MCF 10A (cell line): Measurements from ENCODE around the gene BMPR1A. TPM values are rescaled to one million over a fixed set of nuclear protein-coding genes. Genes with fewer than 3 reads are reported as not detected.

Experiments
- BruUV-seq: library from RNA; stranded (reverse); fragments of 400-500 nt; replicated peaks from 2 replicates; lab custom pipeline; 2021; lab: Mats Ljungman, UMichigan
- CTCF ChIA-PET: fragments of 300-600 bp; sonication (Branson Sonifier 250); formaldehyde crosslinking; extraction: SDS; loops from one replicate; lab custom pipeline; 2021; ENCODE audit warnings: antibody characterized with exemption, inconsistent platforms; lab: Yijun Ruan, JAX
- POLR2A ChIA-PET: fragments of 300-600, 350-650 bp; sonication (Branson Sonifier 250); formaldehyde crosslinking; extraction: SDS; loops from one replicate; lab custom pipeline; 2020; ENCODE audit warnings: antibody characterized with exemption, inconsistent platforms; lab: Yijun Ruan, JAX
- DNase-seq: peaks from one replicate; pipeline ENCODE4 v3.0.0-alpha.2; 2018; ENCODE audit not compliant: unreplicated experiment
- H3K27ac Mint-ChIP-seq: one replicate; pipeline ENCODE4 v1.8.0; 2022; ENCODE audit warnings: mild to moderate bottlenecking, low read depth, mixed read lengths; ENCODE audit not compliant: unreplicated experiment
- H3K27me3 Mint-ChIP-seq: one replicate; pipeline ENCODE4 v1.8.0; 2022; ENCODE audit warnings: mixed read lengths; ENCODE audit not compliant: insufficient read depth, unreplicated experiment
- H3K36me3 Mint-ChIP-seq: one replicate; pipeline ENCODE4 v1.8.0; 2022; ENCODE audit warnings: mild to moderate bottlenecking, moderate library complexity, mixed read lengths; ENCODE audit not compliant: insufficient read depth, unreplicated experiment
- H3K4me1 Mint-ChIP-seq: one replicate; pipeline ENCODE4 v1.8.0; 2022; ENCODE audit warnings: mixed read lengths; ENCODE audit not compliant: insufficient read depth, unreplicated experiment
- H3K4me3 Mint-ChIP-seq: one replicate; pipeline ENCODE4 v1.8.0; 2022; ENCODE audit warnings: mild to moderate bottlenecking, moderate library complexity, mixed read lengths; ENCODE audit not compliant: unreplicated experiment
- H3K9me3 Mint-ChIP-seq: one replicate; pipeline ENCODE4 v1.8.0; 2022; ENCODE audit warnings: mixed read lengths; ENCODE audit not compliant: unreplicated experiment
- intact Hi-C: fragments of 100-400 bp; cut with micrococcal nuclease; formaldehyde crosslinking; loops from 2 replicates; pipeline ENCODE4 v1.14.1; 2022
- total RNA-seq: library from RNA; stranded (reverse); gene quantifications from 2 replicates; pipeline ENCODE4 v1.2.3, GENCODE V29; 2022
- TF ChIP-seq, protein P1 (sequence below): fragments of 200-600 bp; IDR thresholded peaks from one replicate; pipeline ENCODE4 v1.8.0; 2022; ENCODE audit warnings: antibody characterized with exemption, mild to moderate bottlenecking; ENCODE audit not compliant: unreplicated experiment

Gene BMPR1A
- total RNA-seq, 1 experiment from 2014 or later: 27.3 TPM

- peak; percentile 70 for DNase-seq
- ChIA-PET POLR2A (no interaction called here), CTCF (no interaction called here)
- Mint-ChIP-seq H3K36me3 (peaks cover 13% of the 10 kb centered on the region), H3K9me3 (no peaks in the 10 kb centered on the region), H3K4me1 (peaks cover 43% of the 10 kb centered on the region), H3K27ac (no peak overlapping the region), H3K4me3 (no peak overlapping the region), H3K27me3 (no peaks in the 10 kb centered on the region)
- no TSS peak for BruUV-seq
- TF ChIP-seq, protein P1, sequence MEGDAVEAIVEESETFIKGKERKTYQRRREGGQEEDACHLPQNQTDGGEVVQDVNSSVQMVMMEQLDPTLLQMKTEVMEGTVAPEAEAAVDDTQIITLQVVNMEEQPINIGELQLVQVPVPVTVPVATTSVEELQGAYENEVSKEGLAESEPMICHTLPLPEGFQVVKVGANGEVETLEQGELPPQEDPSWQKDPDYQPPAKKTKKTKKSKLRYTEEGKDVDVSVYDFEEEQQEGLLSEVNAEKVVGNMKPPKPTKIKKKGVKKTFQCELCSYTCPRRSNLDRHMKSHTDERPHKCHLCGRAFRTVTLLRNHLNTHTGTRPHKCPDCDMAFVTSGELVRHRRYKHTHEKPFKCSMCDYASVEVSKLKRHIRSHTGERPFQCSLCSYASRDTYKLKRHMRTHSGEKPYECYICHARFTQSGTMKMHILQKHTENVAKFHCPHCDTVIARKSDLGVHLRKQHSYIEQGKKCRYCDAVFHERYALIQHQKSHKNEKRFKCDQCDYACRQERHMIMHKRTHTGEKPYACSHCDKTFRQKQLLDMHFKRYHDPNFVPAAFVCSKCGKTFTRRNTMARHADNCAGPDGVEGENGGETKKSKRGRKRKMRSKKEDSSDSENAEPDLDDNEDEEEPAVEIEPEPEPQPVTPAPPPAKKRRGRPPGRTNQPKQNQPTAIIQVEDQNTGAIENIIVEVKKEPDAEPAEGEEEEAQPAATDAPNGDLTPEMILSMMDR: no peak
- intact Hi-C loops: no loop called here
Observed at GRCh38 chr10:86813101-86813500, 56.7 kb downstream of the BMPR1A start.

- Mint-ChIP-seq H3K4me3 (no peak overlapping the region), H3K4me1 (peaks cover 43% of the 10 kb centered on the region), H3K27ac (peak overlapping the region; percentile 21), H3K9me3 (no peaks in the 10 kb centered on the region), H3K27me3 (no peaks in the 10 kb centered on the region), H3K36me3 (peaks cover 6% of the 10 kb centered on the region)
- DNase-seq: no peak
- BruUV-seq: no TSS peak
- intact Hi-C loops: no loop called here
- POLR2A ChIA-PET: interaction anchor here (0.6 to 1.1 kb wide), 5 partner anchors 22 to 1661 kb away, joined by 3 to 4 read pairs (median 3); no protein-coding TSS in a partner anchor
- TF ChIP-seq, protein P1: no peak
- CTCF ChIA-PET: interaction anchor here (0.6 kb wide), 1 partner anchor 1128 kb away, joined by 3 read pairs; no protein-coding TSS in a partner anchor
Observed at GRCh38 chr10:86813982-86814381, 57.6 kb downstream of the BMPR1A start.

DNA sequence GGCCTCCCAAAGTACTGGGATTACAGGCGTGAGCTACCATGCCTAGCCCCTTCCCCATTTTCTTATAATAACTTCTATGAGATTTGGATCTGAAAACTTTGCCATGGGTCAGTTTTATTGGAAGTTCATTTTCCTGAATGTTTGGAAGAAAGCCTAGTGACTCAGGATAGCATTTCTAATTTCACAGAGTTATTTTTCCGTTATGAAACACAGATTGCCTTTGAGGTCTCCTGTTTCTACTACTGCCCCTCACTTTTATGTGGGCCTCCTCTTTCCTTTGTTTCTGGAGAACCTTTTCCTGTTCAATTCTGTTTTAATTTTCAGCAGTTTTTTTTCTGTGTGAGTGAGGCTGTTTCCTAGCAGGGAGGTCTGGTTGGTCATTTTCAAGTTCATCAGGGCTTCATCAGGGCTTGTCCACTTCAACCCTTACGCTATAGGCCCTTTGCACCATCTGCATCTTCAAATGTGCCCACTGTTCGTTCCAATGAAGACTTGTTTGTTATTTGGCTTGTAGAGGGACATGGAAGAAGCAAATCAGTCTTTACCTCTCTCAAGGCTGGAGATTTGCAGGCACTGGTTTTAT, 58.7 kb downstream of the BMPR1A start:
- CTCF ChIA-PET: no interaction called here
- intact Hi-C loops: no loop called here
- no peaks in the 10 kb centered on the region for H3K9me3 Mint-ChIP-seq
- BruUV-seq: no TSS peak
- TF ChIP-seq, protein P1: no peak
- no peaks in the 10 kb centered on the region for H3K27me3 Mint-ChIP-seq
- DNase-seq: peak; percentile 11
- no peak overlapping the region for H3K4me3 Mint-ChIP-seq
- H3K36me3 Mint-ChIP-seq: peaks cover 5% of the 10 kb centered on the region
- POLR2A ChIA-PET: interaction anchor here (0.5 kb wide), 1 partner anchor 20 kb away, joined by 4 read pairs; no protein-coding TSS in a partner anchor
- H3K4me1 Mint-ChIP-seq: peaks cover 43% of the 10 kb centered on the region
- H3K27ac Mint-ChIP-seq: peak overlapping the region; percentile 21

- H3K4me1 Mint-ChIP-seq: peaks cover 43% of the 10 kb centered on the region
- CTCF ChIA-PET: no interaction called here
- no peak overlapping the region for H3K27ac Mint-ChIP-seq
- TF ChIP-seq, protein P1: no peak
- H3K4me3 Mint-ChIP-seq: no peak overlapping the region
- intact Hi-C loops: no loop called here
- no peaks in the 10 kb centered on the region for H3K27me3 Mint-ChIP-seq
- no peaks in the 10 kb centered on the region for H3K9me3 Mint-ChIP-seq
- H3K36me3 Mint-ChIP-seq: peaks cover 5% of the 10 kb centered on the region
- no peak for DNase-seq
- no TSS peak for BruUV-seq
- POLR2A ChIA-PET: no interaction called here
Observed at GRCh38 chr10:86815640-86816039, 59.2 kb downstream of the BMPR1A start.
